Mesenchymal stem cell (in vitro differentiated cells and primary cell): Measurements from ENCODE around the gene DNAJC6.

Experiments
- DNase-seq: peaks from one replicate; pipeline ENCODE4 v3.0.0-alpha.2; 2013
- H2AFZ ChIP-seq: one replicate; pipeline ENCODE4 v1.6.1; 2013; ENCODE audit warnings: low read depth, mild to moderate bottlenecking, control low read depth, inconsistent platforms, low read length, moderate library complexity
- H2AK5ac ChIP-seq: 2 replicates; pipeline ENCODE4 v1.6.1; 2013; ENCODE audit warnings: low read length, moderate library complexity, mild to moderate bottlenecking, inconsistent platforms; ENCODE audit not compliant: severe bottlenecking
- H2BK120ac ChIP-seq: one replicate; pipeline ENCODE4 v1.6.1; 2013; ENCODE audit warnings: low read depth, mild to moderate bottlenecking, inconsistent platforms, low read length, moderate library complexity
- H2BK12ac ChIP-seq, 2 experiments: one replicate each; pipeline ENCODE4 v1.6.1; 2013; ENCODE audit warnings: inconsistent platforms in 2 of 2, low read length in 2 of 2, mild to moderate bottlenecking in 2 of 2, moderate library complexity in 2 of 2, control low read depth in 1 of 2
- H2BK15ac ChIP-seq: one replicate; pipeline ENCODE4 v1.6.1; 2013; ENCODE audit warnings: mild to moderate bottlenecking, low read depth, inconsistent platforms; ENCODE audit not compliant: poor library complexity, severe bottlenecking
- H2BK5ac ChIP-seq: 2 replicates; pipeline ENCODE4 v1.6.1; 2013; ENCODE audit warnings: low read depth, mild to moderate bottlenecking, low read length, control low read depth, inconsistent platforms; ENCODE audit not compliant: poor library complexity, severe bottlenecking
- H3K14ac ChIP-seq, 2 experiments: one replicate each; pipeline ENCODE4 v1.6.1; 2013; ENCODE audit warnings: inconsistent platforms in 2 of 2, low read length in 2 of 2, control low read depth in 1 of 2, mild to moderate bottlenecking in 1 of 2, moderate library complexity in 1 of 2
- H3K18ac ChIP-seq, 2 experiments: one replicate each; pipeline ENCODE4 v1.6.1; 2013; ENCODE audit warnings: inconsistent platforms in 2 of 2, low read length in 2 of 2, control low read depth in 1 of 2, low read depth in 1 of 2, mild to moderate bottlenecking in 1 of 2
- H3K23ac ChIP-seq, 2 experiments: one replicate each; pipeline ENCODE4 v1.6.1; 2013; ENCODE audit warnings: inconsistent platforms in 2 of 2, low read length in 2 of 2, mild to moderate bottlenecking in 2 of 2, moderate library complexity in 2 of 2, control low read depth in 1 of 2
- H3K27ac ChIP-seq: 2 replicates; pipeline ENCODE4 v1.5.1; 2013; ENCODE audit warnings: mild to moderate bottlenecking, moderate library complexity, low read length, control low read depth, inconsistent platforms; ENCODE audit not compliant: poor library complexity, severe bottlenecking
- H3K27me3 ChIP-seq, 2 experiments: 2 replicates each; pipeline versions ENCODE4 v1.6.1 to v1.7.0; 2013; ENCODE audit warnings: low read length in 2 of 2, mild to moderate bottlenecking in 2 of 2, moderate library complexity in 2 of 2, control low read depth in 1 of 2, inconsistent platforms in 1 of 2; ENCODE audit not compliant: control insufficient read depth in 1 of 2, insufficient read depth in 1 of 2
- H3K36me3 ChIP-seq, 2 experiments: 2 replicates each; pipeline versions ENCODE4 v1.6.1 to v1.7.0; 2013; ENCODE audit warnings: low read length in 2 of 2, control low read depth in 1 of 2, inconsistent platforms in 1 of 2, low read depth in 1 of 2, mild to moderate bottlenecking in 1 of 2; ENCODE audit not compliant: insufficient read depth in 2 of 2, control insufficient read depth in 1 of 2
- H3K4ac ChIP-seq, 2 experiments: one replicate each; pipeline ENCODE4 v1.6.1; 2013; ENCODE audit warnings: inconsistent platforms in 2 of 2, low read length in 2 of 2, mild to moderate bottlenecking in 2 of 2, moderate library complexity in 2 of 2, control low read depth in 1 of 2, low read depth in 1 of 2
- H3K4me1 ChIP-seq: 2 replicates; pipeline ENCODE4 v1.6.1; 2013; ENCODE audit warnings: low read depth, low read length, control low read depth; ENCODE audit not compliant: control insufficient read depth, insufficient read depth
- H3K4me2 ChIP-seq: 2 replicates; pipeline ENCODE4 v1.6.1; 2013; ENCODE audit warnings: low read length, mild to moderate bottlenecking, inconsistent platforms; ENCODE audit not compliant: poor library complexity, severe bottlenecking
- H3K4me3 ChIP-seq, 2 experiments: 2 replicates each; pipeline versions ENCODE4 v1.5.1 to v1.7.0; 2013; ENCODE audit warnings: low read length in 2 of 2, mild to moderate bottlenecking in 2 of 2, control low read depth in 1 of 2, low read depth in 1 of 2; ENCODE audit not compliant: insufficient read depth in 1 of 2
- H3K79me1 ChIP-seq: replicated peaks from 2 replicates; pipeline ENCODE4 v1.6.1; 2013; ENCODE audit warnings: mild to moderate bottlenecking, control low read depth, low read length, inconsistent platforms; ENCODE audit not compliant: poor library complexity, severe bottlenecking
- H3K9ac ChIP-seq: 2 replicates; pipeline ENCODE4 v1.7.0; 2013; ENCODE audit warnings: mild to moderate bottlenecking, low read length, moderate library complexity
- H3K9me3 ChIP-seq: 2 replicates; pipeline ENCODE4 v1.7.0; 2013; ENCODE audit warnings: mild to moderate bottlenecking, low read length; ENCODE audit not compliant: control insufficient read depth
- H4K8ac ChIP-seq: one replicate; pipeline ENCODE4 v1.6.1; 2013; ENCODE audit warnings: inconsistent platforms, mild to moderate bottlenecking, low read length, moderate library complexity
- H4K91ac ChIP-seq: one replicate; pipeline ENCODE4 v1.6.1; 2013; ENCODE audit warnings: mild to moderate bottlenecking, low read length, inconsistent platforms
- WGBS: methylation state at CpG from one replicate; pipeline ENCODE4 v1.1.7; 2013; ENCODE audit warnings: mixed read lengths; 5-methylcytosine and 5-hydroxymethylcytosine counted together

Gene DNAJC6

GRCh38 chr1:65319754-65320153, 10.4 kb downstream of the DNAJC6 start:
- no peak for DNase-seq
- no peak overlapping the region for H4K8ac ChIP-seq

GRCh38 chr1:65321879-65322278, 12.5 kb downstream of the DNAJC6 start:
- peaks cover 3% of the 10 kb centered on the region for H3K79me1 ChIP-seq
- DNase-seq = no peak
- no peak overlapping the region for H3K4ac ChIP-seq
- H2AFZ ChIP-seq = no peak overlapping the region
- no peak overlapping the region for H2AK5ac ChIP-seq
- peaks cover 0 to 4% of the 10 kb centered on the region in 2 experiments for H3K36me3 ChIP-seq
- no peak overlapping the region for H3K9ac ChIP-seq
- no peak overlapping the region for H3K14ac ChIP-seq
- H4K91ac ChIP-seq = no peak overlapping the region
- H2BK120ac ChIP-seq = no peak overlapping the region
- no peak overlapping the region for H3K23ac ChIP-seq
- no peak overlapping the region for H3K4me2 ChIP-seq
- no peak overlapping the region for H2BK15ac ChIP-seq
- no peak overlapping the region for H4K8ac ChIP-seq
- H3K27ac ChIP-seq = no peak overlapping the region
- peaks cover 3% of the 10 kb centered on the region for H3K9me3 ChIP-seq
- no peak overlapping the region for H2BK12ac ChIP-seq
- no peak overlapping the region for H2BK5ac ChIP-seq
- no peak overlapping the region for H3K18ac ChIP-seq
- H3K4me1 ChIP-seq = no peaks in the 10 kb centered on the region
- WGBS = 77% methylated on average over 2 of the region's 2 CpGs
- no peaks in the 10 kb centered on the region for H3K27me3 ChIP-seq
- no peak overlapping the region for H3K4me3 ChIP-seq

More at GRCh38 chr1:65319754-65320153, 10.4 kb downstream of the DNAJC6 start:
- WGBS = 100% methylated on average over 1 of the region's 1 CpG
- no peak overlapping the region for H2BK12ac ChIP-seq
- H2BK5ac ChIP-seq = no peak overlapping the region
- no peak overlapping the region for H2AK5ac ChIP-seq
- no peak overlapping the region for H2AFZ ChIP-seq
- H3K79me1 ChIP-seq = peaks cover 3% of the 10 kb centered on the region
- H4K91ac ChIP-seq = no peak overlapping the region
- H2BK120ac ChIP-seq = no peak overlapping the region
- H3K4me1 ChIP-seq = no peaks in the 10 kb centered on the region
- no peak overlapping the region for H3K9ac ChIP-seq
- no peak overlapping the region for H3K18ac ChIP-seq
- H3K9me3 ChIP-seq = peaks cover 3% of the 10 kb centered on the region
- no peak overlapping the region for H3K4me2 ChIP-seq
- H3K27me3 ChIP-seq = no peaks in the 10 kb centered on the region
- no peak overlapping the region for H3K14ac ChIP-seq
- no peak overlapping the region for H3K23ac ChIP-seq
- peaks cover 0 to 4% of the 10 kb centered on the region in 2 experiments for H3K36me3 ChIP-seq
- H3K27ac ChIP-seq = no peak overlapping the region
- H3K4ac ChIP-seq = no peak overlapping the region
- no peak overlapping the region for H3K4me3 ChIP-seq
- no peak overlapping the region for H2BK15ac ChIP-seq

DNA sequence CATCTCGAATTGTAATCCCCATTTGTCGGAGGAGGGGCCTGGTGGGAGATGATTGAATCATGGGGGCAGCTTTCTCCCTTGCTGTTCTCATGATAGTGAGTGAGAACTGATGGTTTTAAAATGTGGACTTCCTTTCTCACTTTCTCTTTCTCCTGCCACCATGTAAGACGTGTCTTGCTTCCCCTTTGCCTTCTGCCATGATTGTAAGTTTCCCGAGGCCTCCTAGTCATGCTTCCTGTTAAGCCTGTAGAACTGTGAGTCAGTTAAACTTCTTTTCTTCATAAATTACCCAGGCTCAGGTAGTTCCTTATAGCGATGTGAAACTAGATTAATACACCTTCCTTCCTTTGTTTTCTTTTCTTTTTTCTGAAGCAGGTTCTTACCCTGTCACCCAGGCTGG, 13.9 kb downstream of the DNAJC6 start:
- Histone ChIP-seq H2BK5ac (no peak overlapping the region), H3K18ac (no peak overlapping the region), H3K4me3 (no peak overlapping the region), H4K91ac (no peak overlapping the region), H2AFZ (no peak overlapping the region), H3K9ac (no peak overlapping the region), H2BK15ac (no peak overlapping the region), H2BK120ac (no peak overlapping the region), H3K4me1 (no peaks in the 10 kb centered on the region), H3K14ac (no peak overlapping the region), H2AK5ac (no peak overlapping the region), H3K23ac (no peak overlapping the region), H3K79me1 (peaks cover 3% of the 10 kb centered on the region), H2BK12ac (no peak overlapping the region), H4K8ac (no peak overlapping the region), H3K27me3 (no peaks in the 10 kb centered on the region), H3K4me2 (no peak overlapping the region), H3K4ac (no peak overlapping the region), H3K9me3 (peaks cover 3% of the 10 kb centered on the region), H3K27ac (no peak overlapping the region), H3K36me3 (peaks cover 0 to 4% of the 10 kb centered on the region in 2 experiments)
- no peak for DNase-seq
- WGBS = 76% methylated on average over 5 of the region's 5 CpGs

DNA sequence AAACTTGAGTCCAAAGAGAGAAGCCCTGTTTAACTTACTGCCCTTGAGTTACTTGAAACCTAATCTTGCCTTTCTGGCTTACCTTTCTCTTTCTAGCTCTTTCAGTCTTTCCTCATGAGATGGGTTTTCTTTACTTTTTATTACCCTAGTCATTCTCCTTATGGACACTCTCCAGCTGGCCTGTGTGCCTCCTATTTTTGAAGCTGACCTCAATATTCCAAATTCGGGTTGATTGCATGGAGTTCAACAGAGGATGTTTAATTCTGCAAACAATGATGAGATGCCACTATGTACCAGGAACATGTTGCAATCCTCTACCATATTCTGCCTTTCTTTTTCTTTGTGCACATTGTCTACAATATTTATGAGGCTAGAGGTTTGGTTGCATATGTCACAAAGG, 20.7 kb downstream of the DNAJC6 start:
- H3K27ac ChIP-seq = no peak overlapping the region
- H3K9me3 ChIP-seq = no peaks in the 10 kb centered on the region
- WGBS = no CpG with 5 or more reads among the region's 1 CpG
- H3K14ac ChIP-seq = no peak overlapping the region
- H3K9ac ChIP-seq = no peak overlapping the region
- H2BK120ac ChIP-seq = no peak overlapping the region
- H3K79me1 ChIP-seq = peaks cover 5% of the 10 kb centered on the region
- no peak overlapping the region for H3K4ac ChIP-seq
- no peak for DNase-seq
- no peak overlapping the region for H3K4me2 ChIP-seq
- H2BK15ac ChIP-seq = no peak overlapping the region
- H4K91ac ChIP-seq = no peak overlapping the region
- H3K36me3 ChIP-seq = no peaks in the 10 kb centered on the region
- no peaks in the 10 kb centered on the region for H3K27me3 ChIP-seq
- no peak overlapping the region for H2BK12ac ChIP-seq
- H3K4me1 ChIP-seq = no peaks in the 10 kb centered on the region
- H2AFZ ChIP-seq = no peak overlapping the region
- no peak overlapping the region for H4K8ac ChIP-seq
- H3K4me3 ChIP-seq = no peak overlapping the region
- no peak overlapping the region for H3K18ac ChIP-seq
- H2BK5ac ChIP-seq = no peak overlapping the region
- H2AK5ac ChIP-seq = no peak overlapping the region
- H3K23ac ChIP-seq = no peak overlapping the region
